Right lobe of liver (tissue), 4 donors: ENCODE results near the gene ANAPC2.

Experiments
- POLR2A ChIP-seq: fragments of 450-650 bp; IDR thresholded peaks from one replicate; pipeline ENCODE4 v1.6.1; 2017; ENCODE audit warnings: antibody characterized with exemption, mild to moderate bottlenecking
- TF ChIP-seq, protein P1 (sequence below), 4 donors: fragments of 200-600 bp in 3 of 4; fragments of 450-650 bp in 1 of 4; IDR thresholded peaks; one replicate each; pipeline versions ENCODE4 v1.5.1 to v1.8.0; 2016 to 2022; ENCODE audit warnings: antibody characterized with exemption in 4 of 4, mild to moderate bottlenecking in 2 of 4
- donor health status: DM: no; HTN: no; CAD: no.
- donor health status: DM: no; HTN: no; CAD: no.
- donor health status: DM: no; HTN: yes; CAD: no.

DNA sequence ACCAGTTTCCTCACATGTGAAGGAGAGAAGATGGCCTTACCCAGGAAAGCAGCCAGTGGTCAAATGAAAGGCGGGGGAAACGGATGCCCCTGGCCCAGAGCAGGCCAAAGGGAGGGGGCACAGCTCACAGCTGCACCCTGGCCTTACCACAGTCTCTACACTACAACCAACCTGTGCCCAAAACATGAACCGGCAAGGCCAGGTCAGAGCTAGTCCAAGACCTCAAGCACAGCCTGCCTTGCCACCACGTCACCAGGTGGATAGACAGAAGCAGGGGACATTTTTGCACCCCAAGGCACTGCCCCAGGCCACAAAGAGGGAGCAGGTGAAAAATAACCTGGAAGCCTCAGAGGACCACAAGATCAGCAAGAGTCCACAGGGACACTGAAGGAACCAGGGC lies 44.9 kb downstream of the ANAPC2 start:
- no peak for TF ChIP-seq POLR2A
- TF ChIP-seq, protein P1, sequence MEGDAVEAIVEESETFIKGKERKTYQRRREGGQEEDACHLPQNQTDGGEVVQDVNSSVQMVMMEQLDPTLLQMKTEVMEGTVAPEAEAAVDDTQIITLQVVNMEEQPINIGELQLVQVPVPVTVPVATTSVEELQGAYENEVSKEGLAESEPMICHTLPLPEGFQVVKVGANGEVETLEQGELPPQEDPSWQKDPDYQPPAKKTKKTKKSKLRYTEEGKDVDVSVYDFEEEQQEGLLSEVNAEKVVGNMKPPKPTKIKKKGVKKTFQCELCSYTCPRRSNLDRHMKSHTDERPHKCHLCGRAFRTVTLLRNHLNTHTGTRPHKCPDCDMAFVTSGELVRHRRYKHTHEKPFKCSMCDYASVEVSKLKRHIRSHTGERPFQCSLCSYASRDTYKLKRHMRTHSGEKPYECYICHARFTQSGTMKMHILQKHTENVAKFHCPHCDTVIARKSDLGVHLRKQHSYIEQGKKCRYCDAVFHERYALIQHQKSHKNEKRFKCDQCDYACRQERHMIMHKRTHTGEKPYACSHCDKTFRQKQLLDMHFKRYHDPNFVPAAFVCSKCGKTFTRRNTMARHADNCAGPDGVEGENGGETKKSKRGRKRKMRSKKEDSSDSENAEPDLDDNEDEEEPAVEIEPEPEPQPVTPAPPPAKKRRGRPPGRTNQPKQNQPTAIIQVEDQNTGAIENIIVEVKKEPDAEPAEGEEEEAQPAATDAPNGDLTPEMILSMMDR (IDR thresholded peaks at IDR 0.05) = no peak
